ENCODE data around the gene CHMP6. TPM values are rescaled to one million over a fixed set of nuclear protein-coding genes. Genes with fewer than 3 reads are reported as not detected.

CHMP6 gene
- total and polyA plus RNA-seq, 4 donors, result 9.6 to 24.0 (median 16.7) TPM

- Histone ChIP-seq H3K9ac (ENCODE audit: low read depth in 1 of 2, low read length in 2 of 2) (no peak overlapping the region), H3K27ac (ENCODE audit: low read depth in 1 of 2, low read length in 2 of 2) (peak overlapping the region; percentile 12 to 38), H3K36me3 (ENCODE audit: control insufficient read depth in 4 of 4, insufficient read depth in 3 of 4, low read depth in 1 of 4, low read length in 3 of 4) (peaks cover 5 to 33% (median 22%) of the 10 kb centered on the region in 4 donors), H3K4me1 (ENCODE audit: control insufficient read depth in 4 of 4, insufficient read depth in 4 of 4, low read length in 3 of 4) (peaks cover 14 to 32% (median 26%) of the 10 kb centered on the region in 4 donors), H3K9me3 (ENCODE audit: control insufficient read depth in 4 of 4, low read length in 3 of 4) (no peaks in the 10 kb centered on the region), H3K4me3 (ENCODE audit: low read depth in 1 of 3, low read length in 3 of 3) (no peak overlapping the region), H3K27me3 (ENCODE audit: control insufficient read depth in 4 of 4, insufficient read depth in 4 of 4, low read length in 3 of 4) (peaks cover 0 to 6% (median 0%) of the 10 kb centered on the region in 4 donors)
- 53% methylated on average over 18 of the region's 18 CpGs for WGBS
- no peak for DNase-seq (ENCODE audit: low spot score)
- TF ChIP-seq YY1 (IDR thresholded peaks at IDR 0.05) (peak; percentile 95), FOXA1 (IDR thresholded peaks at IDR 0.05) (no peak), RXRA (IDR thresholded peaks at IDR 0.05) (peak; percentile 55 to 76), FOXA2 (IDR thresholded peaks at IDR 0.05) (peak; percentile 52), JUND (IDR thresholded peaks at IDR 0.05) (no peak), TAF1 (conservative IDR thresholded peaks at IDR 0.05) (no peak), NR2F2 (IDR thresholded peaks at IDR 0.05) (peak; percentile 6), RAD21 (IDR thresholded peaks at IDR 0.05) (peak in 1 of 2 donors; percentile 37), ZBTB33 (IDR thresholded peaks at IDR 0.05) (no peak), REST (IDR thresholded peaks at IDR 0.05) (peak; percentile 56), MAX (IDR thresholded peaks at IDR 0.05) (no peak), CTCF (IDR thresholded peaks at IDR 0.05; ENCODE audit: low read depth, low read length, missing input control) (no peak), ATF3 (IDR thresholded peaks at IDR 0.05) (no peak), SP1 (IDR thresholded peaks at IDR 0.05) (peak; percentile 87), HNF4A (conservative IDR thresholded peaks at IDR 0.05) (peak; percentile 91 to 93), EGR1 (IDR thresholded peaks at IDR 0.05; ENCODE audit: low read depth in 2 of 2) (no peak), GABPA (IDR thresholded peaks at IDR 0.05 in 1 of 2, conservative IDR thresholded peaks at IDR 0.05 in 1 of 2) (no peak), HNF4G (IDR thresholded peaks at IDR 0.05) (peak; percentile 81)
These were observed 9.2 kb downstream of the CHMP6 start for GRCh38 chr17:81000631-81001357.

All from liver (tissue), 9 donors.